Muscle layer of duodenum (tissue), 2 donors: ENCODE measurements around the gene MRPL18.
"Not testable (repeated sequence)": the region's sequence is repeated elsewhere in the genome, so short reads cannot be mapped to it uniquely, and the experiment has no call there.

Experiments used
- H3K27ac ChIP-seq: one replicate; pipeline ENCODE4 v1.7.0; 2013; ENCODE audit warnings: mild to moderate bottlenecking, low read length
- H3K27me3 ChIP-seq: one replicate; pipeline ENCODE4 v1.7.0; 2013; ENCODE audit warnings: low read depth, mild to moderate bottlenecking, control low read depth, low read length
- H3K36me3 ChIP-seq, 2 donors: one replicate each; pipeline ENCODE4 v1.7.0; 2013; ENCODE audit warnings: low read length in 2 of 2, control low read depth in 1 of 2, mild to moderate bottlenecking in 1 of 2; ENCODE audit not compliant: insufficient read depth in 2 of 2, control insufficient read depth in 1 of 2
- H3K4me1 ChIP-seq, 2 donors: one replicate each; pipeline ENCODE4 v1.7.0; 2013; ENCODE audit warnings: low read length in 2 of 2, mild to moderate bottlenecking in 2 of 2, control low read depth in 1 of 2, moderate library complexity in 1 of 2; ENCODE audit not compliant: insufficient read depth in 2 of 2, control insufficient read depth in 1 of 2
- H3K4me3 ChIP-seq, 2 donors: one replicate each; pipeline ENCODE4 v1.7.0; 2013; ENCODE audit warnings: low read length in 2 of 2, low read depth in 1 of 2, mild to moderate bottlenecking in 1 of 2
- H3K9me3 ChIP-seq, 2 donors: one replicate each; pipeline ENCODE4 v1.7.0; 2013; ENCODE audit warnings: low read length in 2 of 2, control low read depth in 1 of 2, mild to moderate bottlenecking in 1 of 2; ENCODE audit not compliant: control insufficient read depth in 1 of 2
- donor health status: healthy.

The MRPL18 gene

GRCh38 chr6:159804504-159804903, 14.2 kb downstream of the MRPL18 start:
- Histone ChIP-seq H3K9me3 (no peaks in the 10 kb centered on the region), H3K36me3 (peaks cover 2 to 9% of the 10 kb centered on the region in 2 donors), H3K27me3 (no peaks in the 10 kb centered on the region), H3K4me1 (no peaks in the 10 kb centered on the region), H3K4me3 (no peak overlapping the region), H3K27ac (no peak overlapping the region)

GRCh38 chr6:159805440-159806020, 15.3 kb downstream of the MRPL18 start:
- Histone ChIP-seq H3K4me3 (no peak overlapping the region), H3K27ac (no peak overlapping the region), H3K36me3 (no peaks in the 10 kb centered on the region), H3K4me1 (no peaks in the 10 kb centered on the region), H3K9me3 (no peaks in the 10 kb centered on the region), H3K27me3 (no peaks in the 10 kb centered on the region)

GRCh38 chr6:159806021-159806458, 15.8 kb downstream of the MRPL18 start:
- H3K36me3 ChIP-seq: no peaks in the 10 kb centered on the region
- no peaks in the 10 kb centered on the region for H3K9me3 ChIP-seq
- H3K4me1 ChIP-seq: no peaks in the 10 kb centered on the region
- no peak overlapping the region for H3K4me3 ChIP-seq
- H3K27ac ChIP-seq: no peak overlapping the region
- H3K27me3 ChIP-seq: no peaks in the 10 kb centered on the region

- no peak overlapping the region for H3K27ac ChIP-seq
- H3K36me3 ChIP-seq: no peaks in the 10 kb centered on the region
Observed at GRCh38 chr6:159807150-159807858, 17.0 kb downstream of the MRPL18 start.

GRCh38 chr6:159808647-159809046, 18.4 kb downstream of the MRPL18 start:
- Histone ChIP-seq H3K4me3 (no peak overlapping the region), H3K36me3 (no peaks in the 10 kb centered on the region), H3K9me3 (no peaks in the 10 kb centered on the region), H3K27me3 (no peaks in the 10 kb centered on the region), H3K4me1 (no peaks in the 10 kb centered on the region), H3K27ac (no peak overlapping the region)

More at GRCh38 chr6:159807150-159807858, 17.0 kb downstream of the MRPL18 start:
- H3K4me1 ChIP-seq: no peaks in the 10 kb centered on the region
- H3K9me3 ChIP-seq: no peaks in the 10 kb centered on the region
- H3K4me3 ChIP-seq: no peak overlapping the region
- no peaks in the 10 kb centered on the region for H3K27me3 ChIP-seq

- H3K4me3 ChIP-seq: no peak overlapping the region
- H3K36me3 ChIP-seq: no peaks in the 10 kb centered on the region
- no peaks in the 10 kb centered on the region for H3K27me3 ChIP-seq
- no peak overlapping the region for H3K27ac ChIP-seq
- no peaks in the 10 kb centered on the region for H3K4me1 ChIP-seq
- no peaks in the 10 kb centered on the region for H3K9me3 ChIP-seq
Observed at GRCh38 chr6:159809149-159809548, 18.9 kb downstream of the MRPL18 start.

DNA sequence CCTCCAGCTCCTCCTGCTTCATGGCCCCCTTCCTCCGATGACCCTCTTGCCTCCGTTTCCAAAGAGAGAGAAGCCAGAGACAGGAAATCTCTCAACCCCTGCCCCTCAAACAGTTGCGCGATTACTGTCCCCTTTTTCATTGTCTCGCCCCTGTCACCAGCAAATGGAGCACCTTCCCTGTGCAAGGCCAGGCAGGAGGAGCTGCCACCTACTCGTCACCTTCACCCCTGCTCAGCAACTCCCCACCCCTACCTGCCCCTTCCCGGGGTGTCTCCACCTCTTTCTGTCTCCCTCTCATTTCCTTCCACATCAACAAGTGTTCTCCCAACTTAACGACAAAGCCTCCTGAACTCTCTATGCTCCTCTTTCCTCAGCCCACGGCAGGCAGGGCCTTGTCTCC, 23.5 kb downstream of the MRPL18 start:
- Histone ChIP-seq H3K36me3 (peaks cover 0 to 3% of the 10 kb centered on the region in 2 donors), H3K4me1 (no peaks in the 10 kb centered on the region), H3K27me3 (no peaks in the 10 kb centered on the region), H3K9me3 (no peaks in the 10 kb centered on the region), H3K27ac (no peak overlapping the region), H3K4me3 (no peak overlapping the region)

DNA sequence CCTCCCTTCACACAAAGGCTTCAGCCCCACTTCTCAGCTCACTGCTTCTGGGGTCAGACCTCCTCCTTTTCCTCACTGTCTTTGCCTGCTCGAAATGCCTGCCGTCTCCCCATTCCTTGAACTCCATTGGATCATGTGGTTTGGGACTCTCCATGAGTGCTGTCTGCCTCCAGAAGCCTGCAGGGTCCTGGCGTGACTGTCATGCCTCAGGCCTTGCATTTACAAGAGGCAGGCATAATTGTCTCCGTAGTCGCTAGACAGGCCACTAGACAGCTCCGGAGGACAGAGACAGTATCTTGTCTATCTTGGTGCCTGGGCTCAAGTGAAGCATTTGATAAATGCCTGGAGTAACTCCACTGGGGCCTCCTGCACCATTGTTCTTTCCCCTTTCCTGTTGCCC, 25.1 kb downstream of the MRPL18 start:
- no peaks in the 10 kb centered on the region for H3K27me3 ChIP-seq
- H3K4me1 ChIP-seq: no peaks in the 10 kb centered on the region
- H3K27ac ChIP-seq: no peak overlapping the region
- peaks cover 0 to 3% of the 10 kb centered on the region in 2 donors for H3K36me3 ChIP-seq
- no peaks in the 10 kb centered on the region for H3K9me3 ChIP-seq
- no peak overlapping the region for H3K4me3 ChIP-seq

- H3K27me3 ChIP-seq: not testable (repeated sequence)
Observed at GRCh38 chr6:159816775-159817174, 26.5 kb downstream of the MRPL18 start.

DNA sequence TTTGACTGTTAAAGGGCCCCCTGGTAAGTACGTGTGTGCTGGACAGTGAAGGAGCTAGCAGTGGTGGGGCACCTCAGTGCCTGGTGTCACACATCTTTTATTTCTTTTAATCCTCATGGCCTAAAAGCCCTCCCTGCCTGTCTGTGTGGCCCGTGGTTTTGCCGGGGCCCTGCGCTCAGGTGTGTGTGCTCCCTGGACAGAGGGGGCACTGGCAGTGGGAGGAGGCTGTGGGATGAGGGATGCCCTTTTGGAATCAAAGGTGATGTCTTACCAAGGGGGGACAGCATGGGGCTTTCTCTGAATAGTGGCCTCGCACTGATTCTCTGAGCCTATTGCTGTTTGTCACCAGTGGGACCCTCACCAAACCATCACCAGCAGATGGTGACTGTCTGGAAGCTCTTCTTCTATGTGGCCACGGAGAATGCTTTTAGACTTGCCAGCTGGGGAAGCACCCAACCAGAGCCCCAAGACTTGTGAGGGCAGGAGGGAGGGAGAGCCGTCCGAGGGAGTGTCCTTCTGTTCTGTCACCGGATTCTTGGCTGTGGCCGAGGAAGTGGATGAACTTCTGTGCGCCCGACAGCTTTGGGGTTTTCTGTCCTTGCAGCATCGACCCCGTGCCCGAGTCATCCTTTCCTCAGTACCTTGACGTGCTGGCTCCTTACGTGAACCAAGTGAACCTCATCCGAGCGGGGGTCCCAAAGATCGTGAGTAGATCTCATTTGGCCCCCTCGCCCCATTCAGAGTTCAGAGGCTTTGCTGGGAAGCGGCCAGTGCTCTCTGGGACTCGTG, 27.9 kb downstream of the MRPL18 start:
- no peak overlapping the region for H3K4me3 ChIP-seq
- H3K9me3 ChIP-seq: no peaks in the 10 kb centered on the region
- no peak overlapping the region for H3K27ac ChIP-seq
- H3K4me1 ChIP-seq: no peaks in the 10 kb centered on the region
- peaks cover 0 to 3% of the 10 kb centered on the region in 2 donors for H3K36me3 ChIP-seq
- no peaks in the 10 kb centered on the region for H3K27me3 ChIP-seq

More at GRCh38 chr6:159816775-159817174, 26.5 kb downstream of the MRPL18 start:
- H3K4me1 ChIP-seq, H3K27ac ChIP-seq, H3K36me3 ChIP-seq, H3K9me3 ChIP-seq, H3K4me3 ChIP-seq: not testable (repeated sequence)

DNA sequence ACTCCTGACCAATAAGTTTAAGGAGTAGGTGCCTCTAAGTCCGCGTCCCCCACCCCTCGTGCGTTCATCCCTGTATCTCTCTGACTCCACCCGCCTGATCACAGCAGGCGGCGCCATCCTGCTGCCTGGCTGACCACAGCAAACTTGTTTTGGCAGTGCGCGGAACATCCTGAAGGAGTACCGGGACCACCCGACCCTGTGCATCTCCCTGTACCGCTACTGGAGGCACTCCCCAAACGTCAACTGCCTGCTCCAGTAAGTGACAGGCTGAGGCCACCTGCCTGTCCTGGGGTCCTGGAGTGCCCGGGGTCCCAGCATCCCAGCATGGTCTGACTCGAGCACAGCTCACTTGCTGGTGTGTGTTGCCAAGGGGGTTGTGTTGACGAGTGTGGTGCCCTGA, 28.8 kb downstream of the MRPL18 start:
- Histone ChIP-seq H3K4me3 (no peak overlapping the region), H3K27me3 (no peaks in the 10 kb centered on the region), H3K4me1 (no peaks in the 10 kb centered on the region), H3K27ac (no peak overlapping the region), H3K36me3 (peaks cover 0 to 3% of the 10 kb centered on the region in 2 donors), H3K9me3 (no peaks in the 10 kb centered on the region)
